K562 (cell line): Measurements from ENCODE around the gene ARHGEF38.

Source experiments
- BHLHE40 ChIP-seq: IDR thresholded peaks from 2 replicates; pipeline ENCODE4 v1.6.1; 2011; ENCODE audit warnings: low read length, improper control_type of control experiment
- CHCHD3 ChIP-seq: fragments of 250-450 bp; sonication (Bioruptor Pico); IDR thresholded peaks from 2 replicates; pipeline ENCODE4 v2.1.2; 2022; ENCODE audit warnings: mild to moderate bottlenecking
- DNMT1 ChIP-seq: fragments of 450-650 bp; IDR thresholded peaks from 2 replicates; pipeline ENCODE4 v1.6.1; 2016; ENCODE audit warnings: antibody characterized with exemption, mild to moderate bottlenecking
- ELF4 ChIP-seq: fragments of 450-650 bp; formaldehyde crosslinking; IDR thresholded peaks from 2 replicates; pipeline ENCODE4 v1.4.0; 2022; ENCODE audit warnings: missing genetic modification characterization
- HDAC2 ChIP-seq: fragments of 450-650 bp; IDR thresholded peaks from 2 replicates; pipeline ENCODE4 v1.6.1; 2016; ENCODE audit warnings: mild to moderate bottlenecking
- JUND ChIP-seq, 2 experiments: IDR thresholded peaks; 2 replicates in 1 of 2; 3 replicates in 1 of 2; pipeline ENCODE4 v1.6.1; 2011; ENCODE audit warnings: borderline replicate concordance in 2 of 2, low read depth in 2 of 2, low read length in 2 of 2, improper control_type of control experiment in 1 of 2, missing biosample characterization in 1 of 2, missing genetic modification characterization in 1 of 2, missing genetic modification reagents in 1 of 2
- LARP7 ChIP-seq: fragments of 450-650 bp; IDR thresholded peaks from 2 replicates; pipeline ENCODE4 v1.6.1; 2016
- SIN3B ChIP-seq: fragments of 450-650 bp; IDR thresholded peaks from 2 replicates; pipeline ENCODE4 v1.6.1; 2017; ENCODE audit warnings: low read depth, mild to moderate bottlenecking, moderate library complexity
- SP1 ChIP-seq: sonication (generic); formaldehyde crosslinking; IDR thresholded peaks from 2 replicates; pipeline ENCODE4 v1.8.1; 2022; ENCODE audit warnings: mild to moderate bottlenecking, missing genetic modification reagents
- TCF7 ChIP-seq: sonication (generic); IDR thresholded peaks from 2 replicates; pipeline ENCODE4 v1.6.1; 2016; ENCODE audit warnings: antibody characterized with exemption, borderline replicate concordance
- ZNF140 ChIP-seq: fragments of 250-450 bp; sonication (Bioruptor Pico); IDR thresholded peaks from 2 replicates; pipeline ENCODE4 v1.8.0; 2021; ENCODE audit warnings: moderate library complexity, mild to moderate bottlenecking, inconsistent platforms
- ZNF224 ChIP-seq: sonication (generic); formaldehyde crosslinking; IDR thresholded peaks from 2 replicates; pipeline ENCODE4 v1.8.0; 2022; ENCODE audit warnings: mild to moderate bottlenecking, missing genetic modification reagents
- TF ChIP-seq, protein P1 (sequence below), 3 experiments: IDR thresholded peaks in 2 of 3; conservative IDR thresholded peaks in 1 of 3; 2 replicates each; pipeline ENCODE4 v1.5.1; 2011 to 2012; ENCODE audit warnings: low read length in 3 of 3, mild to moderate bottlenecking in 3 of 3, control low read depth in 2 of 3, improper control_type of control experiment in 1 of 3, inconsistent platforms in 1 of 3, low read depth in 1 of 3, mixed read lengths in 1 of 3, moderate library complexity in 1 of 3; ENCODE audit not compliant: insufficient read depth in 2 of 3

DNA sequence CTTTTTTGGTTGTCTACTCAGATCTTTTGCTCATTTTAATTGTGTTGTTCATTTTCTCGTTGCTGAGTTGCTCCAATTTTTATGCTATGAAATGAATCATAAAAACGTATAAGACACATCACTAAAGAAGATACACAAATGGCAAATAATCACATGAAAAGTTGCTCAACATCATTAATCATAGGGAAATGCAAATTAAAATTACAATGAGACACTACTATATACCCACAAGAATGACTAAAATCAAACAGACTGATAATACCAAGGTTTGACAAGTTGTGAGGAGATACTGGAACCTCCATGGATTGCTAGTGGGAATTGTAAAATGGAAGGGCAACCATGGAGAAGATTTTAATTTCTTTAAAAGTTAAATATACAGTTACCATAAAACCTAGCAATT is 173.2 kb downstream of the ARHGEF38 start:
- TF ChIP-seq, protein P1, sequence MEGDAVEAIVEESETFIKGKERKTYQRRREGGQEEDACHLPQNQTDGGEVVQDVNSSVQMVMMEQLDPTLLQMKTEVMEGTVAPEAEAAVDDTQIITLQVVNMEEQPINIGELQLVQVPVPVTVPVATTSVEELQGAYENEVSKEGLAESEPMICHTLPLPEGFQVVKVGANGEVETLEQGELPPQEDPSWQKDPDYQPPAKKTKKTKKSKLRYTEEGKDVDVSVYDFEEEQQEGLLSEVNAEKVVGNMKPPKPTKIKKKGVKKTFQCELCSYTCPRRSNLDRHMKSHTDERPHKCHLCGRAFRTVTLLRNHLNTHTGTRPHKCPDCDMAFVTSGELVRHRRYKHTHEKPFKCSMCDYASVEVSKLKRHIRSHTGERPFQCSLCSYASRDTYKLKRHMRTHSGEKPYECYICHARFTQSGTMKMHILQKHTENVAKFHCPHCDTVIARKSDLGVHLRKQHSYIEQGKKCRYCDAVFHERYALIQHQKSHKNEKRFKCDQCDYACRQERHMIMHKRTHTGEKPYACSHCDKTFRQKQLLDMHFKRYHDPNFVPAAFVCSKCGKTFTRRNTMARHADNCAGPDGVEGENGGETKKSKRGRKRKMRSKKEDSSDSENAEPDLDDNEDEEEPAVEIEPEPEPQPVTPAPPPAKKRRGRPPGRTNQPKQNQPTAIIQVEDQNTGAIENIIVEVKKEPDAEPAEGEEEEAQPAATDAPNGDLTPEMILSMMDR (IDR thresholded peaks at IDR 0.05 in 2 of 3, conservative IDR thresholded peaks at IDR 0.05 in 1 of 3; ENCODE audit: insufficient read depth in 2 of 3, low read depth in 1 of 3, low read length in 3 of 3): no peak
- TF ChIP-seq ELF4 (no peak), ZNF140 (CRISPR knock-in tag) (no peak), CHCHD3 (CRISPR knock-in tag) (no peak), HDAC2 (no peak), TCF7 (no peak), DNMT1 (no peak), JUND (IDR thresholded peaks at IDR 0.05; ENCODE audit: borderline replicate concordance, low read depth, low read length) (no peak), JUND (tag; IDR thresholded peaks at IDR 0.05; ENCODE audit: borderline replicate concordance, low read depth, low read length) (no peak), ZNF224 (CRISPR knock-in tag) (no peak), BHLHE40 (no peak), SIN3B (no peak), LARP7 (no peak), SP1 (no peak)
